GM23338 (cell line): ENCODE results near the gene CHAT. TPM values are rescaled to one million over a fixed set of nuclear protein-coding genes. Genes with fewer than 3 reads are reported as not detected.

Experiments
- ATAC-seq: fragments of 200-7000 bp; cut with Tn5 transposase; 3 replicates; pipeline ENCODE4 v1.9.1; 2020
- DNase-seq: peaks from one replicate; pipeline ENCODE4 v3.0.0-alpha.2; 2015; ENCODE audit warnings: low spot score
- H2AFZ ChIP-seq: fragments of 200-600 bp; sonication (generic); 2 replicates; pipeline ENCODE4 v1.8.0; 2016; ENCODE audit warnings: antibody characterized with exemption, mild to moderate bottlenecking, moderate library complexity
- H3F3A ChIP-seq: fragments of 200-600 bp; sonication (generic); replicated peaks from 2 replicates; pipeline ENCODE4 v1.8.0; 2017; ENCODE audit warnings: antibody characterized with exemption, mixed run types, low read depth
- H3K27ac ChIP-seq: fragments of 200-600 bp; sonication (generic); 2 replicates; pipeline ENCODE4 v1.6.1; 2016; ENCODE audit warnings: low read depth
- H3K27me3 ChIP-seq: fragments of 200-600 bp; sonication (generic); 2 replicates; pipeline ENCODE4 v1.8.0; 2016; ENCODE audit warnings: mild to moderate bottlenecking, mixed run types, moderate library complexity; ENCODE audit not compliant: insufficient read depth
- H3K36me3 ChIP-seq: fragments of 200-600 bp; sonication (generic); 2 replicates; pipeline ENCODE4 v1.8.0; 2016; ENCODE audit warnings: mild to moderate bottlenecking; ENCODE audit not compliant: insufficient read depth
- H3K4me1 ChIP-seq: fragments of 200-600 bp; sonication (generic); 2 replicates; pipeline ENCODE4 v1.8.0; 2016; ENCODE audit warnings: mild to moderate bottlenecking, moderate library complexity; ENCODE audit not compliant: insufficient read depth
- H3K4me2 ChIP-seq: fragments of 200-600 bp; sonication (generic); 2 replicates; pipeline ENCODE4 v1.7.1; 2017; ENCODE audit warnings: mixed run types
- H3K4me3 ChIP-seq: fragments of 200-600 bp; sonication (generic); 2 replicates; pipeline ENCODE4 v1.6.1; 2016; ENCODE audit warnings: mixed run types
- H3K79me2 ChIP-seq: fragments of 200-600 bp; sonication (generic); replicated peaks from 2 replicates; pipeline ENCODE4 v1.8.0; 2017; ENCODE audit warnings: mild to moderate bottlenecking; ENCODE audit not compliant: insufficient read depth
- H3K9me2 ChIP-seq: fragments of 200-600 bp; sonication (generic); 2 replicates; pipeline ENCODE4 v1.8.0; 2017; ENCODE audit not compliant: insufficient read depth
- H4K20me1 ChIP-seq: fragments of 200-600 bp; sonication (generic); replicated peaks from 2 replicates; pipeline ENCODE4 v1.8.0; 2017; ENCODE audit warnings: mild to moderate bottlenecking; ENCODE audit not compliant: insufficient read depth
- H3K27ac Mint-ChIP-seq: 2 replicates; pipeline ENCODE4 v1.8.0; 2020; ENCODE audit warnings: inconsistent platforms, mild to moderate bottlenecking, moderate library complexity, mixed read lengths
- H3K27me3 Mint-ChIP-seq: 3 replicates; pipeline ENCODE4 v1.8.0; 2022; ENCODE audit warnings: low read depth, mild to moderate bottlenecking, moderate library complexity, mixed read lengths, inconsistent platforms; ENCODE audit not compliant: insufficient read depth, poor library complexity
- H3K36me3 Mint-ChIP-seq: 3 replicates; pipeline ENCODE4 v1.8.0; 2021; ENCODE audit warnings: low read depth, mild to moderate bottlenecking, inconsistent platforms, moderate library complexity, mixed read lengths
- H3K4me1 Mint-ChIP-seq: 3 replicates; pipeline ENCODE4 v1.8.0; 2020; ENCODE audit warnings: mild to moderate bottlenecking, inconsistent platforms, mixed read lengths
- H3K4me3 Mint-ChIP-seq: 3 replicates; pipeline ENCODE4 v1.8.0; 2021; ENCODE audit warnings: moderate library complexity, mild to moderate bottlenecking, inconsistent platforms, mixed read lengths
- H3K9me3 Mint-ChIP-seq: 3 replicates; pipeline ENCODE4 v1.8.0; 2020; ENCODE audit warnings: moderate library complexity, mild to moderate bottlenecking, inconsistent platforms, mixed read lengths
- CREB1 ChIP-seq: fragments of 250-450 bp; sonication (Bioruptor Pico); IDR thresholded peaks from 2 replicates; pipeline ENCODE4 v1.5.0; 2020; ENCODE audit warnings: low read depth, mild to moderate bottlenecking, moderate library complexity
- CTCF ChIP-seq, 2 experiments: fragments of 200-600 bp in 1 of 2; sonication (generic) in 1 of 2; conservative IDR thresholded peaks; 2 replicates each; pipeline versions ENCODE4 v1.5.1 to v1.6.1; 2016 to 2017; ENCODE audit warnings: antibody characterized with exemption in 2 of 2, low read depth in 2 of 2, mild to moderate bottlenecking in 2 of 2, moderate library complexity in 1 of 2
- ETS1 ChIP-seq: IDR thresholded peaks from 2 replicates; pipeline ENCODE4 v1.6.1; 2016; ENCODE audit warnings: antibody characterized with exemption
- EZH2 ChIP-seq: fragments of 200-600 bp; sonication (generic); IDR thresholded peaks from one replicate; pipeline ENCODE4 v1.8.0; 2017; ENCODE audit warnings: antibody characterized with exemption, mild to moderate bottlenecking, low read depth; ENCODE audit not compliant: unreplicated experiment
- EZH2phosphoT487 ChIP-seq: fragments of 200-600 bp; sonication (generic); IDR thresholded peaks from one replicate; pipeline ENCODE4 v1.8.1; 2018; ENCODE audit warnings: antibody characterized with exemption; ENCODE audit not compliant: unreplicated experiment
- JUNB ChIP-seq: IDR thresholded peaks from one replicate; pipeline ENCODE4 v1.6.1; 2016; ENCODE audit warnings: antibody characterized with exemption; ENCODE audit not compliant: unreplicated experiment
- NANOG ChIP-seq: IDR thresholded peaks from 2 replicates; pipeline ENCODE4 v1.6.1; 2016; ENCODE audit warnings: antibody characterized with exemption, borderline replicate concordance
- POLR2AphosphoS5 ChIP-seq: IDR thresholded peaks from 2 replicates; pipeline ENCODE4 v1.6.1; 2016; ENCODE audit warnings: antibody characterized with exemption, low read depth
- REST ChIP-seq: IDR thresholded peaks from one replicate; pipeline ENCODE4 v1.6.1; 2018; ENCODE audit warnings: antibody characterized with exemption; ENCODE audit not compliant: unreplicated experiment
- STAT1 ChIP-seq: IDR thresholded peaks from one replicate; pipeline ENCODE4 v1.6.1; 2016; ENCODE audit warnings: antibody characterized with exemption; ENCODE audit not compliant: unreplicated experiment
- ZNF114 ChIP-seq: fragments of 250-450 bp; sonication (Bioruptor Pico); IDR thresholded peaks from 2 replicates; pipeline ENCODE4 v1.5.0; 2020; ENCODE audit warnings: mild to moderate bottlenecking, moderate library complexity
- ZNF331 ChIP-seq: fragments of 250-450 bp; sonication (Bioruptor Pico); IDR thresholded peaks from 2 replicates; pipeline ENCODE4 v1.5.0; 2020; ENCODE audit warnings: low read depth, mild to moderate bottlenecking, moderate library complexity
- ZNF462 ChIP-seq: fragments of 250-450 bp; sonication (Bioruptor Pico); IDR thresholded peaks from 2 replicates; pipeline ENCODE4 v1.5.0; 2020; ENCODE audit warnings: mild to moderate bottlenecking, moderate library complexity
- polyA plus RNA-seq: library from polyadenylated mRNA; unstranded; fragments of >200 nt; fragmentation: Nextera tagmentation; extraction: Ambion mirVana; gene quantifications from 2 replicates; pipeline ENCODE4 v1.2.1, GENCODE V29; 2016
- total RNA-seq: library from RNA; depleted of rRNA; stranded (reverse); fragments of >200 nt; shearing (Covaris generic); gene quantifications from 2 replicates; pipeline ENCODE4 v1.2.3, GENCODE V29; 2014

Gene CHAT
- total and polyA plus RNA-seq, 2 experiments from 2014 or later, result not detected

- Mint-ChIP-seq H3K27ac (no peak overlapping the region), H3K9me3 (no peaks in the 10 kb centered on the region), H3K4me1 (no peaks in the 10 kb centered on the region), H3K27me3 (no peaks in the 10 kb centered on the region), H3K36me3 (no peaks in the 10 kb centered on the region), H3K4me3 (no peak overlapping the region)
- Histone ChIP-seq H3K9me2 (peaks cover 1% of the 10 kb centered on the region; the same call in 1 of the 2 replicates), H3K4me1 (no peaks in the 10 kb centered on the region), H3K36me3 (no peaks in the 10 kb centered on the region), H3K27me3 (no peaks in the 10 kb centered on the region), H2AFZ (no peak overlapping the region), H3K27ac (no peak overlapping the region), H4K20me1 (no peaks in the 10 kb centered on the region), H3K79me2 (no peaks in the 10 kb centered on the region), H3K4me2 (no peak overlapping the region), H3F3A (no peaks in the 10 kb centered on the region), H3K4me3 (no peak overlapping the region)
- no peak for TF ChIP-seq REST
- TF ChIP-seq ETS1, result no peak
- TF ChIP-seq STAT1, result no peak
- no peak for TF ChIP-seq CREB1 (CRISPR knock-in tag)
- no peak for TF ChIP-seq POLR2AphosphoS5
- TF ChIP-seq ZNF114 (CRISPR knock-in tag), result no peak
- TF ChIP-seq CTCF (conservative IDR thresholded peaks at IDR 0.05; ENCODE audit: low read depth in 2 of 2), result no peak
- no peak for TF ChIP-seq ZNF331 (CRISPR knock-in tag)
- no peak for TF ChIP-seq EZH2phosphoT487
- no peak for TF ChIP-seq ZNF462 (CRISPR knock-in tag)
- TF ChIP-seq EZH2, result no peak
- TF ChIP-seq JUNB, result no peak
- no peak for TF ChIP-seq NANOG
- no peak for ATAC-seq
- DNase-seq, result no peak
Observed at GRCh38 chr10:49631975-49632374, 18.1 kb downstream of the CHAT start.
